Lung (tissue), 12 donors: Measurements from ENCODE around the gene ZNF391. TPM values are rescaled to one million over a fixed set of nuclear protein-coding genes. Genes with fewer than 3 reads are reported as not detected.

ENCODE experiments used
- ATAC-seq: fragments of 200-7000 bp; cut with Tn5 transposase; one replicate; pipeline ENCODE4 v1.9.1; 2020; ENCODE audit warnings: moderate number of reproducible peaks; ENCODE audit not compliant: insufficient read depth, low FRiP score
- DNase-seq, 3 donors: peaks; one replicate each; pipeline ENCODE4 v3.0.0-alpha.2; 2013 to 2017
- H3K27ac ChIP-seq, 2 donors: one replicate each; pipeline ENCODE4 v1.5.1; 2013; ENCODE audit warnings: mild to moderate bottlenecking in 2 of 2, moderate library complexity in 2 of 2, control low read depth in 1 of 2, inconsistent platforms in 1 of 2, low read depth in 1 of 2, low read length in 1 of 2
- H3K27me3 ChIP-seq, 3 donors: one replicate each; pipeline ENCODE4 v1.5.1; 2013; ENCODE audit warnings: low read length in 2 of 3; ENCODE audit not compliant: control insufficient read depth in 3 of 3, insufficient read depth in 3 of 3
- H3K36me3 ChIP-seq, 4 donors: one replicate each; pipeline ENCODE4 v1.5.1; 2013; ENCODE audit warnings: low read length in 4 of 4, mild to moderate bottlenecking in 1 of 4, moderate library complexity in 1 of 4; ENCODE audit not compliant: control insufficient read depth in 4 of 4, insufficient read depth in 4 of 4
- H3K4me1 ChIP-seq, 5 donors: one replicate each; pipeline ENCODE4 v1.5.1; 2013; ENCODE audit warnings: low read length in 5 of 5, mild to moderate bottlenecking in 2 of 5, moderate library complexity in 1 of 5; ENCODE audit not compliant: control insufficient read depth in 5 of 5, insufficient read depth in 5 of 5
- H3K4me3 ChIP-seq: one replicate; pipeline ENCODE4 v1.5.1; 2013; ENCODE audit warnings: mild to moderate bottlenecking, control low read depth, moderate library complexity
- H3K9ac ChIP-seq, 2 donors: one replicate each; pipeline ENCODE4 v1.5.1; 2013; ENCODE audit warnings: low read length in 2 of 2, control low read depth in 1 of 2; ENCODE audit not compliant: insufficient read depth in 1 of 2
- H3K9me3 ChIP-seq, 4 donors: one replicate each; pipeline ENCODE4 v1.5.1; 2013; ENCODE audit warnings: low read length in 3 of 4, mild to moderate bottlenecking in 1 of 4, moderate library complexity in 1 of 4; ENCODE audit not compliant: control insufficient read depth in 4 of 4, insufficient read depth in 3 of 4
- CTCF ChIP-seq: IDR thresholded peaks from 2 replicates; pipeline ENCODE4 v1.5.1; 2012; ENCODE audit warnings: mild to moderate bottlenecking; ENCODE audit errors: control extremely low read depth, extremely low read depth
- WGBS, 2 donors: extraction: QIAGEN DNeasy Blood & Tissue Kit; methylation state at CpG; one replicate each; pipeline ENCODE4 v1.1.7; 2013; 5-methylcytosine and 5-hydroxymethylcytosine counted together
- polyA plus RNA-seq, 2 donors: library from polyadenylated mRNA; stranded (reverse); fragments of 200-250 nt; gene quantifications; one replicate each; pipeline ENCODE4 v1.2.1, GENCODE V29; 2013
- total RNA-seq, 2 donors: library from RNA; depleted of rRNA in 1 of 2; stranded (reverse); fragments of >200 nt in 1 of 2; gene quantifications; one replicate each; pipeline ENCODE4 v1.2.1, GENCODE V29; 2014 to 2021
- donor health status: control.
- donor health status: control.
- donor health status: Bipolar disorder and iron deficiency.
- donor health status: healthy.
- donor health status: DM: yes; HTN: yes; CAD: no.

The ZNF391 gene
- total and polyA plus RNA-seq, 4 donors = 1.5 to 5.3 (median 2.9) TPM

GRCh38 chr6:27359231-27359630, 29.3 kb upstream of the ZNF391 start:
- Histone ChIP-seq H3K9ac (no peak overlapping the region), H3K27me3 (no peaks in the 10 kb centered on the region), H3K9me3 (peaks cover 0 to 19% (median 11%) of the 10 kb centered on the region in 4 donors), H3K4me3 (no peak overlapping the region), H3K4me1 (no peaks in the 10 kb centered on the region), H3K36me3 (peaks cover 1 to 20% (median 14%) of the 10 kb centered on the region in 4 donors), H3K27ac (no peak overlapping the region)
- 94 to 96% methylated on average over 1 of the region's 1 CpG for WGBS, 2 donors
- no peak for ATAC-seq
- TF ChIP-seq CTCF = no peak
- DNase-seq = no peak

- no peak overlapping the region for H3K27ac ChIP-seq
- 91 to 95% methylated on average over 5 of the region's 5 CpGs for WGBS, 2 donors
- no peaks in the 10 kb centered on the region for H3K27me3 ChIP-seq
- no peak for DNase-seq
- TF ChIP-seq CTCF = no peak
- no peak overlapping the region for H3K4me3 ChIP-seq
- H3K36me3 ChIP-seq = peaks cover 0 to 15% (median 9%) of the 10 kb centered on the region in 4 donors
- peaks cover 0 to 13% (median 0%) of the 10 kb centered on the region in 4 donors for H3K9me3 ChIP-seq
- H3K4me1 ChIP-seq = no peaks in the 10 kb centered on the region
- no peak for ATAC-seq
- no peak overlapping the region for H3K9ac ChIP-seq
Observed at GRCh38 chr6:27368202-27368601, 20.4 kb upstream of the ZNF391 start.

GRCh38 chr6:27370391-27370790, 18.2 kb upstream of the ZNF391 start:
- Histone ChIP-seq H3K9ac (no peak overlapping the region), H3K4me1 (peaks cover 0 to 8% (median 0%) of the 10 kb centered on the region in 5 donors), H3K27me3 (no peaks in the 10 kb centered on the region), H3K9me3 (peaks cover 0 to 13% (median 0%) of the 10 kb centered on the region in 4 donors), H3K4me3 (no peak overlapping the region), H3K27ac (no peak overlapping the region), H3K36me3 (peaks cover 0 to 15% (median 8%) of the 10 kb centered on the region in 4 donors)
- TF ChIP-seq CTCF = no peak
- ATAC-seq (no peak), DNase-seq (no peak)
- WGBS, 2 donors = 92 to 93% methylated on average over 4 of the region's 4 CpGs
